GM10248 (cell line): Measurements from ENCODE around the gene CACNB4.

Experiments used
- CTCF ChIA-PET: fragments of 300-600 bp; sonication (Branson Sonifier 250); formaldehyde crosslinking; extraction: SDS; loops from one replicate; lab custom pipeline; 2021; ENCODE audit warnings: antibody characterized with exemption; lab: Yijun Ruan, JAX
- POLR2A ChIA-PET: fragments of 350-650 bp; sonication (Branson Sonifier 250); formaldehyde crosslinking; extraction: SDS; loops from one replicate; lab custom pipeline; 2020; ENCODE audit warnings: antibody characterized with exemption; lab: Yijun Ruan, JAX
- DNase-seq: peaks from one replicate; pipeline ENCODE4 v3.0.0; 2012; ENCODE audit errors: extremely low spot score
- TF ChIP-seq, protein P1 (sequence below): IDR thresholded peaks from 2 replicates; pipeline ENCODE4 v1.5.1; 2012; ENCODE audit warnings: mild to moderate bottlenecking, low read depth; ENCODE audit errors: extremely low read depth, missing control alignments, control extremely low read depth

Gene CACNB4

DNA sequence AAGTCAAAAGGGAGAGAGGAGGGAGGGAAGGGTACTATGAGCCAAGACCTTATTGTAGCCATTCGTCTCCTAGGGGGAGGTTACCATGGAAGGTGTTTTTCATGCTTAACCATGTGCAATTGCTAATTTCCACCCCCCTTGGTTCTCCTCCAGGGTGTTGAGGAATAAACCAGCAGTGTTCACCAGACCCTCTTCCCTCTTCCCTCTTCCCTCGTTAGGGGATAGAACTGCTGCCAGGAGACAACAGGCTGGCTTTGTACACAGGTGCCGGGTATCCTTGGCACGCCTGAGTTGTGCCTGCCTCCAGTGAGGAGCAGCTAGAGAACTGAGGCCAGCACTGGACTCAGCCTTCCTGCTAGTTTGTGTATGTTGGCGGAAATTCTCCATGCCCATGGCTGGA is 229.6 kb downstream of the CACNB4 start:
- no peak for DNase-seq
- CTCF ChIA-PET, result no interaction called here
- POLR2A ChIA-PET, result no interaction called here
- TF ChIP-seq, protein P1, sequence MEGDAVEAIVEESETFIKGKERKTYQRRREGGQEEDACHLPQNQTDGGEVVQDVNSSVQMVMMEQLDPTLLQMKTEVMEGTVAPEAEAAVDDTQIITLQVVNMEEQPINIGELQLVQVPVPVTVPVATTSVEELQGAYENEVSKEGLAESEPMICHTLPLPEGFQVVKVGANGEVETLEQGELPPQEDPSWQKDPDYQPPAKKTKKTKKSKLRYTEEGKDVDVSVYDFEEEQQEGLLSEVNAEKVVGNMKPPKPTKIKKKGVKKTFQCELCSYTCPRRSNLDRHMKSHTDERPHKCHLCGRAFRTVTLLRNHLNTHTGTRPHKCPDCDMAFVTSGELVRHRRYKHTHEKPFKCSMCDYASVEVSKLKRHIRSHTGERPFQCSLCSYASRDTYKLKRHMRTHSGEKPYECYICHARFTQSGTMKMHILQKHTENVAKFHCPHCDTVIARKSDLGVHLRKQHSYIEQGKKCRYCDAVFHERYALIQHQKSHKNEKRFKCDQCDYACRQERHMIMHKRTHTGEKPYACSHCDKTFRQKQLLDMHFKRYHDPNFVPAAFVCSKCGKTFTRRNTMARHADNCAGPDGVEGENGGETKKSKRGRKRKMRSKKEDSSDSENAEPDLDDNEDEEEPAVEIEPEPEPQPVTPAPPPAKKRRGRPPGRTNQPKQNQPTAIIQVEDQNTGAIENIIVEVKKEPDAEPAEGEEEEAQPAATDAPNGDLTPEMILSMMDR, result no peak

DNA sequence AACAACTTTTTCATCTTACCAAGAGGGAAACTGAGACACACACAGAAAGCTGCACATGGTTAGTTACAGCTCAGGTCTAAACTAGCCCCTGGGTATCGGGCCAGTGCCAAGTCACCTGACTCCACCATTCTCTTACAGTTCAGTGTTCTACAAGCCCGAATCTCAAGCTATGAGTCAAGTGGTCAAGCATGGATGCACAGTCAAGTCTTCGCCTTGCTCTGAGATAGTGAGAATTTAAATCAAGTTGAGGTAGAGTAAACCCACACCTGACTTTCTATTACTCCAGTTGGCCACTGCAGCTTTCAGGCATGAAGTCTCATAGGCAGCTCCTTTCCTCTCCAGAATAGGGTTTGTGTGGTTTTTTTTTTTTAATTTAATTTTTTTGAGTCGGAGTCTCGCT is 236.1 kb downstream of the CACNB4 start:
- TF ChIP-seq, protein P1, result no peak
- ChIA-PET POLR2A (interaction anchor here (1.0 kb wide), 1 partner anchor 22 kb away, joined by 5 read pairs; no protein-coding TSS in a partner anchor), CTCF (interaction anchor here (1.1 to 1.8 kb wide), 5 partner anchors 9 to 163 kb away, joined by 3 to 12 read pairs (median 4); no protein-coding TSS in a partner anchor)
- peak; percentile 76 for DNase-seq

DNA sequence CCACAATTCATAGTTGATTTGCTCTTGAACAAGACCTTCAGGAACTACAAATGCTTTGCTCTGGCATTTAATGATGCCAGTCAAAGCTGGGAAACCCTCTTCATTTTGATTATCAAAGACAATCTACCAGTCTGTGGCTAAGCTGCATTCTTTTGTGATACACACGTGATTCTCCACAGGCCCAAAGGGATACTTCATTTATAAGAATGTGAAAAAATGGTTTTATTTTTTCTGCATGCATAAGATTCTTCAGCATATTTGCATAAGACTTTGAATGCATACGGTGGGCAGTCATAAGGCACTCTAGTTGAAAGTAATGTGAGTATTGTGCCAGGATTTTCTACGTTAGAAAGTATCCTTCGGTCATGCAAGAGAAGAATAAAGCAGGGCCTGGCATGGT is 237.7 kb downstream of the CACNB4 start:
- POLR2A ChIA-PET, result interaction anchor here (0.6 kb wide), 1 partner anchor 315 kb away, joined by 5 read pairs; no protein-coding TSS in a partner anchor
- TF ChIP-seq, protein P1, result no peak
- DNase-seq, result no peak
- CTCF ChIA-PET, result interaction anchor here (1.9 to 2.2 kb wide), 2 partner anchors 11 to 31 kb away, joined by 6 to 13 read pairs; no protein-coding TSS in a partner anchor

DNA sequence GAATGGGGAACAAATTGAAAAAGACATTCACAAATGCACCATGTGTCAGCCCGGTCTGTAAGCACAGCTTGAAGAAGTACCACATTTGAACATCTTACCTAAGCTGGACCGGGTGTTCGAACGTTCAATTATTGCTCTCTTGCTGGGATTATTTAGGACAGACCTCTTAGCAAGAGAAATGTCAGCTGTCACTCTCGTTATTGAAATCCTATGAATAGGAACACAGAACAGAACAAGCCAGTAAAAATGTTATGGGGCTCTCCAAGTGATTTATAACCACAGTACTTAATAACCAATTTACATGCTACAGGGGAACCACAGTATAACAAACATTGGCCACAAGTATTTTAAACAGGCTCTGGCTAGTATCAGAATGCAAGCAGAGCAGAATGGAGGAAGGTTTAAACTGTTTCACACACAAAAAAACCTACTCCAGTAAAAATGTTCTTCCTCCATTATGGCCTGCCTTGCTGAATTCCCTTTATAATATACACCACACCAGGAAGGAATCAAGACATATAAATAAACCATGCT is 238.2 kb downstream of the CACNB4 start:
- POLR2A ChIA-PET, result no interaction called here
- no peak for DNase-seq
- TF ChIP-seq, protein P1, result no peak
- CTCF ChIA-PET, result interaction anchor here (0.7 to 2.2 kb wide), 5 partner anchors 10 to 165 kb away, joined by 3 to 13 read pairs (median 5); no protein-coding TSS in a partner anchor

DNA sequence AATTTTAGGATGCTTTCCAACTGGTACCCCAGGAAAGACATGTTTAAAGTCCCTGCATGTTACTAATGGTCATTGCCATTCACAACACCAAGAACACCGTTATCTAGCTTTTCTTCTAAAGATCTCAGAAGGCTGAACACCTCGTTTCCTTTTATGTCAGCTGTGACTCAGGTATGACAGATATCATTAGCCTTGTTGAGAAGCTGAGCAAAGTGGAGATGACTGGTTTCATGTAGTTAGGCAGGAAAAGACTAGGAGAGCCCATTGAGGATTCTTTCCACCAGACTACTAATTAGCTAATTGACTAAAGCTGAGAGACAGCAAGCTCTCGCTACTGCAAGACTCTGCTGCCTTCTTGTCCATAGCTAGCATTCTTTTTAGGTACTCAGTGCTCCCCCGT is 238.6 kb downstream of the CACNB4 start:
- TF ChIP-seq, protein P1, result no peak
- CTCF ChIA-PET, result interaction anchor here (0.7 to 2.2 kb wide), 6 partner anchors 10 to 165 kb away, joined by 3 to 13 read pairs (median 5); no protein-coding TSS in a partner anchor
- DNase-seq, result no peak
- POLR2A ChIA-PET, result no interaction called here

DNA sequence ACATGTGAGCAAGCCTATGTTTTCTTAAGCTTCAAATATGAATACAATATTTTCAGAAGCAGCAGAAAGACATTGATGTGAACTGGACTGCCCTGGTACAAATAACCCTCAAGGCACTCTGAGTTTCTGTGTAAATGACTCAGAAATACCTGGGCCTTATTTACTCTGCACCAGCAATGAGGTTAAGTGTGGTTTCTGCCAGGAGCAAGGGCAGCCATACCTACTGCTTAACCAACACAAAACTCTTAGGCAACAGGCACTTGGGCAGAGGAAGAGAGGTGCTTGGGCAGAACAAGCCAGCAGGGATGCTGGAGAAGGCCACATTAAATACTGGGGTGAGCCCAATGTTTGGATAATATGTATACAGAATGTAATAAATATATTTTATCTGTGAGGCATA is 241.2 kb downstream of the CACNB4 start:
- ChIA-PET CTCF (interaction anchor here (1.0 to 1.8 kb wide), 2 partner anchors 10 to 28 kb away, joined by 3 to 6 read pairs; no protein-coding TSS in a partner anchor), POLR2A (no interaction called here)
- TF ChIP-seq, protein P1, result no peak
- DNase-seq, result no peak
